ENCODE measurements around the gene DICER1. TPM values are rescaled to one million over a fixed set of nuclear protein-coding genes. Genes with fewer than 3 reads are reported as not detected.

DICER1 gene
- total RNA-seq, 1 donor from 2014 or later, result 69.6 TPM

GRCh38 chr14:95163666-95164065 lies 6.3 kb upstream of the DICER1 start:
- Mint-ChIP-seq H3K9me3 (peaks cover 14% of the 10 kb centered on the region), H3K4me1 (peaks cover 2% of the 10 kb centered on the region), H3K27ac (no peak overlapping the region), H3K36me3 (ENCODE audit: low read depth) (no peaks in the 10 kb centered on the region), H3K27me3 (no peaks in the 10 kb centered on the region), H3K4me3 (no peak overlapping the region)
- ChIA-PET POLR2A (no interaction called here), CTCF (no interaction called here)
- intact Hi-C loops (cut with micrococcal nuclease), result no loop called here
- ATAC-seq (ENCODE audit: low read depth) (no peak), DNase-seq (no peak)
- no peak for TF ChIP-seq CTCF (IDR thresholded peaks at IDR 0.05)

GRCh38 chr14:95163132-95163531 lies 5.8 kb upstream of the DICER1 start:
- DNase-seq (no peak), ATAC-seq (ENCODE audit: low read depth) (no peak)
- Mint-ChIP-seq H3K27ac (no peak overlapping the region), H3K9me3 (peaks cover 14% of the 10 kb centered on the region), H3K4me3 (no peak overlapping the region), H3K4me1 (peaks cover 7% of the 10 kb centered on the region), H3K27me3 (no peaks in the 10 kb centered on the region), H3K36me3 (ENCODE audit: low read depth) (peaks cover under 1% of the 10 kb centered on the region)
- POLR2A ChIA-PET, result no interaction called here
- intact Hi-C loops (cut with micrococcal nuclease), result no loop called here
- CTCF ChIA-PET, result no interaction called here
- TF ChIP-seq CTCF (IDR thresholded peaks at IDR 0.05), result no peak

- no peak for TF ChIP-seq CTCF (IDR thresholded peaks at IDR 0.05)
- intact Hi-C loops (cut with micrococcal nuclease), result no loop called here
- Mint-ChIP-seq H3K4me1 (peaks cover 11% of the 10 kb centered on the region), H3K36me3 (ENCODE audit: low read depth) (peaks cover 5% of the 10 kb centered on the region), H3K9me3 (peaks cover 14% of the 10 kb centered on the region), H3K4me3 (no peak overlapping the region), H3K27ac (no peak overlapping the region), H3K27me3 (no peaks in the 10 kb centered on the region)
- no peak for DNase-seq
- ATAC-seq (ENCODE audit: low read depth), result no peak
- ChIA-PET CTCF (no interaction called here), POLR2A (no interaction called here)
Measured at GRCh38 chr14:95162641-95163040, 5.3 kb upstream of the DICER1 start.

- DNase-seq, result no peak
Measured at GRCh38 chr14:95157048-95157326, 342 bp downstream of the DICER1 start.

More at GRCh38 chr14:95157048-95157326, 342 bp downstream of the DICER1 start:
- POLR2A ChIA-PET, result interaction anchor here (0.6 to 2.3 kb wide), 7 partner anchors 9 to 1336 kb away, joined by 3 to 16 read pairs (median 4); partner anchors contain the start of gene SYNE3
- Mint-ChIP-seq H3K27ac (no peak overlapping the region), H3K9me3 (no peaks in the 10 kb centered on the region), H3K27me3 (no peaks in the 10 kb centered on the region), H3K4me1 (peaks cover 51% of the 10 kb centered on the region), H3K36me3 (ENCODE audit: low read depth) (peaks cover 5% of the 10 kb centered on the region), H3K4me3 (peak overlapping the region; percentile 97)
- CTCF ChIA-PET, result interaction anchor here (0.8 kb wide), 1 partner anchor 13 kb away, joined by 3 read pairs; no protein-coding TSS in a partner anchor
- peak; percentile 10 for ATAC-seq (ENCODE audit: low read depth)
- intact Hi-C loops (cut with micrococcal nuclease), result loop anchor here (1.0 to 5.0 kb wide), 7 partner anchors 13 to 1640 kb away; partner anchors contain the start of genes PAPOLA, SYNE3 and VRK1
- TF ChIP-seq CTCF (IDR thresholded peaks at IDR 0.05), result no peak

Data from activated B cell treated with CpG ODN at 0.5 μM for 24 hours (primary cell).